Epithelial cell of alveolus of lung (primary cell): ENCODE data around the gene PRRT2. TPM values are rescaled to one million over a fixed set of nuclear protein-coding genes. Genes with fewer than 3 reads are reported as not detected.

ENCODE experiments used
- total RNA-seq: library from RNA; depleted of rRNA; stranded (reverse); fragments of >200 nt; gene quantifications from 2 replicates; pipeline ENCODE4 v1.2.1, GENCODE V29; 2015

Gene PRRT2
- 2.5 and 26.6 TPM in 2 replicates for total RNA-seq

GRCh38 chr16:29811896-29812665, at the start of gene PRRT2:
Gene PRRT2, plus strand, starts transcription at chr16:29812193. Its CDS starts 862 bp downstream, at chr16:29813055.

DNA sequence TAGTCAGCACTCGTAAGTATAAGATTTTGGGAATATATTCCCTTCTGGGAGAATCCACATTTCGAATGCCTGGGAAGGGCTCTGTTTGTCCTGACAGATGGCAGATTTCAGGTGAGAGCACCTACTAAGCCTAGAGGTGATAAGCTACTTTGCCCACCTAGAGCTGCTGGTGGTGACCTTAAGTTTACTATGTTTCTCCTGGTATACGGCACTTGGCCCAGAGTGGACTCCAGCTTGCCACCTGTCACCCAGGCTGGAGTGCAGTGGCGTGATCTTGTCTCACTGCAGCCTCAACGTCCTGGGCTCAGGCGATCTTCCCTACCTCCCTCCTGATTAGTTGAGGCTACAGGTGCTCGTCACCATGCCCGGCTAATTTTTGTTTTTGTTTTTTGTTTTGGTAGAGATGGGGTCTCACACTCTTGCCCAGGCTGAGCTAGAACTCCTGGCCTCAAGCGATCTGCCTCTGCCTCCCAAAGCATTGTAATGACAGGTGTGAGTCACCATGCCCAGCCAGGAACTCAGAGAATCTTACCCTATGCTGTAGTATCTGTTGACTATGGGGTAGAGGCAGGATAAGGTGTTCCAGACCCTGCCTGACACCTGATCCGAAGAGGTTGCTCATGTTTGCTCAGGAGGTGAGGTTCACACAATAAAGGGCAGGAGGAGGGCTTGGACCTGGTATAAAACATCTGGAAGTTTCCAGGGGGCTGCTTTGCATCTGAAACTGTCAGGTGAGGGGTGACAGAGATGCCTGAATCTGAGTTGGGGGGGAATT, 34.2 kb upstream of the PRRT2 start, which contains the start of gene ZG16:
Gene ZG16 (plus strand): TSS at position 681 of the 775 bp plus-strand sequence. CDS start 1,011 bp downstream, outside the sequence.

DNA sequence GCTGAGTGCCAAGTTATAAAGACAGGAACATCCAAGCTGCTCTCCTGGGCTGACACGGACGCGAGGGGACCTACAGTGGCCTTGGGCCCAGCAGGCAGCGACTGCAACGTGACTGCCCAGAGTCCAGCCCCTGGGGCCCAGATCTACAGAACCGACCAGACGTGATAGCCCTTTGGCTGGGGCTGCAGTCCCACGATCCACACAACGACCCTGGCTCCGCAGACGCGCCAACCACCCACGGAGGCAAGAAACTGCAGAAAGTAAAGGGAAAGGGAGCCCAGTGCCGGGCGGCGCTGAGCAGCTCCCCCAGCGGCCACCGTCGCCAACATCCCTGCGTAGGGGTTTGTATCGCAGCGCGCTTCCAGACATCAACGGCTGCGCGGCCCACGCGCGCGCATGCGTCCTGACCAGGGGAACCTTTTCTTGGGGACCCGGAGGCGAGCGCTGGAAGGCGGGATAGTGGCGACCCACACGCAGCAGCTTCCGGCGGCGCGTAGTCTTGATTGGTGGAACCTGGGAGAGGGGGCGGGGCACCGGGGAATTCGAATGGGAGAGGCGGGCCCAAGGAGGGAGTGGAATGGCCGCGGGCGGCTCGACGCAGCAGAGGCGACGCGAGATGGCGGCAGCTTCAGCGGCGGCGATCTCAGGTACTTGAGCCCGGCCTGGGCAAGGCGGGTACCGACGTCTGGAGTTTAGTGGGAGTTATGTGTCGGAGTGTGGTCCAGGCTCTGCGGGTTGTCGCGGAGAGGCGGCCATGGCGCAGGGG, 21.6 kb upstream of the PRRT2 start, which contains the start of gene KIF22:
Gene KIF22 (plus strand): TSS at position 569 of the 766 bp plus-strand sequence. CDS start 9 bp downstream, at position 578.

DNA sequence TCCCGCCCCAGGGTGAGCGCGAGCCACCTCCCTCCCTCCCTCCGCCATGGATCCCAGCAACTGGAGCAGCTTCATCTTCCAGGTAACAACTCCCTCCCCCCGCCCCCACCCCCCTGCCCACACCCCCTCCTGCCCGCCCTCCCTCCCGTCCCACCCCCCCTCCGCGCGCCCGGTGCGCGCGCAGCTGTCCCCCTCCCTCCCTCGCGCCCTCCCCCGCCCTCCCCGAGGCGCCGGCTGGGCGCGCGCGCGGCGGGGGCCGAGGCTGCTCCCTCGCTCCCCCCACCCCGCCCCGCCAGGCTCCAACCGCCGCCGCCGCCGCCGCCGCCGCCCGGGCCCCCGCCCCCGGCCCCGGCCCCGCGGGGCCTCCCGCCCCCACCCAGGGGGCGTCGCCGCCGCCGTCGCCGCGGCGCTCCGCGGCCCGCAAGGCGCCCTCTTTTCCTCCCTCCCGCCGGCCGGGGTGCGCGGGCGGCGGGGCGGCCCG, 5.9 kb upstream of the PRRT2 start, which contains the start of gene MAZ:
Gene MAZ (plus strand): TSS at position 431 of the 481 bp plus-strand sequence. CDS start 173 bp downstream, outside the sequence.

GRCh38 chr16:29815793-29816693, 4.0 kb downstream of the PRRT2 start, which contains the start of gene PAGR1:
Gene PAGR1, plus strand, starts transcription at chr16:29816152. Its CDS starts 374 bp downstream, at chr16:29816526.

DNA sequence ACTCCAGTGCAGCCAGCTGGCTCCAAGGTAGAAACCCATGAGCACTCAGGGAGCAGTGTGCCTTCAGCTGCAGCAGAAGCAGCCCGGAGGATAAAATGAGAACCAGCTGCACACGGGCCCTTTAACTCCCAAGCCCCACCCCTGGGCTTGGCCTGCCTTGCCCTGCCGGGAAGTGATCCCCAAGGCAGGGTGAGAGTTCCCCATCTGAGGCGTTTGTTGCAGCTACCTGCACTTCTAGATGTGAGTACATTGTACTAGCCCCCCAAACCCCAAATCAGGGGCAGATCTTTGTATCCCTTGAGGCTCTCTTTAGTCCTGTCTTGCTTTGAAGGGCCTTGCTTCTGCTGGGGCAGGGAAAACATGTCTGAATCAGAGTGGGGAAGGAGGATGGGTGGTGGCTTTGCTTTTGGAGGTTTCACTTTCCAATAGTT, 8.3 kb downstream of the PRRT2 start, which contains the start of gene MVP:
Gene MVP (plus strand): TSS at position 192 of the 431 bp plus-strand sequence. CDS start 10,088 bp downstream, outside the sequence.

DNA sequence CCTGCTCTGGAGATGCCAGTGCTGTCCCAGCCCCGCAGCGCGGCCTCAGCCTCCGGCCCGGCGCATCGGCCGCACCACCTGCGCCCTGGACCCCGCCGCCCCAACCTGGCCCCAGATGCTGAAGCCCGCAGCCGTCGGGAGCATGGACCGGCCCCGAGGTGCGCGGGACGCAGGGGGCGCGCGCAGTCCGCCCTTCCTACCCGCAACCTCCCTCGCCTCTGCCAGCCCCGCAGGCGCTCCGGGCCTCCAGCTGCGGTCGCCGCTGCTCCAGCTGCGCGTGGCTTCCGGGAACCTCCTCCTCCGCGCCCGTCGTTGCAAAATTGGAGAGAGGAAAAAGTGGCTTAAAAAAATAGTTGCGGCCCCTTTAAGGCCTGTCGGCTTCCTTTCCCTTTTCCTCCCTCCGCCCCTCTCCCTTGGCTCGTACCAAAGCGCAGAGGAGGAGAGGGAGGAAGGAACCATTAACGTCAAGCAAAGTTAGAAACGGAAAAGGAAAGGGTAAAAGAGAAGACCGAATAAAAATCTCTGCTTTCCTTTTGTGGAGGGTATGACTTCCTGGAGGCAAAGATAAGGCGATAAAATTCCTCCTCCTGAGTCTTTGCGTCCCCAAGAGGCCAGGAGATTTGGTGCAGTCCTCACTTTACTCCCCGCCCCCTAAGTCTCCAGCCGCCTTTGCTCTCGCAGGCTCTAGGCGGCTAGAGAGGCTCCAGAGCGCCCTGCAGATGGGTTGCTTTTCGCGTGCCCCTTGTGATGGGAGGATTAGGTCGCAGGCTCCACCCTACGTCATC, 51.1 kb downstream of the PRRT2 start, which contains the start of gene CDIPT:
Gene CDIPT (minus strand): TSS at position 343 of the 785 bp plus-strand sequence. CDS start 369 bp downstream, outside the sequence.

Other genes with a start within 250 kb of the PRRT2 start
- gene SPN, start 148.9 kb upstream of the PRRT2 start, total RNA-seq: not detected in 2 replicates
- gene QPRT, start 133.0 kb upstream of the PRRT2 start, total RNA-seq: 109 and 175 TPM in 2 replicates
- gene C16orf54, start 66.2 kb upstream of the PRRT2 start, total RNA-seq: not detected in 2 replicates
- not detected in 2 replicates for gene ZG16, start 33.9 kb upstream of the PRRT2 start, total RNA-seq
- 36.6 and 60.4 TPM in 2 replicates for gene KIF22, start 21.4 kb upstream of the PRRT2 start, total RNA-seq
- gene MAZ, start 5.7 kb upstream of the PRRT2 start, total RNA-seq: 144 and 189 TPM in 2 replicates
- gene PAGR1, start 4.0 kb downstream of the PRRT2 start, total RNA-seq: 38.3 and 49.5 TPM in 2 replicates
- gene MVP, start 8.3 kb downstream of the PRRT2 start, total RNA-seq: 290 and 371 TPM in 2 replicates
- 89.0 and 173 TPM in 2 replicates for gene CDIPT, start 51.0 kb downstream of the PRRT2 start, total RNA-seq
- 18.2 and 39.8 TPM in 2 replicates for gene SEZ6L2, start 87.4 kb downstream of the PRRT2 start, total RNA-seq
- 6.5 and 9.8 TPM in 2 replicates for gene ASPHD1, start 88.3 kb downstream of the PRRT2 start, total RNA-seq
- 8.3 and 16.5 TPM in 2 replicates for gene KCTD13, start 114.0 kb downstream of the PRRT2 start, total RNA-seq
- gene TMEM219, start 149.9 kb downstream of the PRRT2 start, total RNA-seq: 169 and 182 TPM in 2 replicates
- gene TAOK2, start 161.7 kb downstream of the PRRT2 start, total RNA-seq: 29.0 and 56.0 TPM in 2 replicates
- 14.2 and 24.0 TPM in 2 replicates for gene HIRIP3, start 183.4 kb downstream of the PRRT2 start, total RNA-seq
- gene INO80E, start 184.0 kb downstream of the PRRT2 start, total RNA-seq: 52.6 and 194 TPM in 2 replicates
- gene DOC2A, start 198.8 kb downstream of the PRRT2 start, total RNA-seq: 0.52 and 2.7 TPM in 2 replicates
- not detected in 2 replicates for gene C16orf92, start 211.0 kb downstream of the PRRT2 start, total RNA-seq
- gene TLCD3B, start 219.1 kb downstream of the PRRT2 start, total RNA-seq: 0.16 TPM in 1 of 2 replicates, not detected in the other